MCF 10A (cell line): ENCODE results near the gene PTPRN2. TPM values are rescaled to one million over a fixed set of nuclear protein-coding genes. Genes with fewer than 3 reads are reported as not detected.

Source experiments
- BruUV-seq: library from RNA; stranded (reverse); fragments of 400-500 nt; replicated peaks from 2 replicates; lab custom pipeline; 2021; lab: Mats Ljungman, UMichigan
- CTCF ChIA-PET: fragments of 300-600 bp; sonication (Branson Sonifier 250); formaldehyde crosslinking; extraction: SDS; loops from one replicate; lab custom pipeline; 2021; ENCODE audit warnings: antibody characterized with exemption, inconsistent platforms; lab: Yijun Ruan, JAX
- POLR2A ChIA-PET: fragments of 300-600, 350-650 bp; sonication (Branson Sonifier 250); formaldehyde crosslinking; extraction: SDS; loops from one replicate; lab custom pipeline; 2020; ENCODE audit warnings: antibody characterized with exemption, inconsistent platforms; lab: Yijun Ruan, JAX
- DNase-seq: peaks from one replicate; pipeline ENCODE4 v3.0.0-alpha.2; 2018; ENCODE audit not compliant: unreplicated experiment
- H3K27ac Mint-ChIP-seq: one replicate; pipeline ENCODE4 v1.8.0; 2022; ENCODE audit warnings: mild to moderate bottlenecking, low read depth, mixed read lengths; ENCODE audit not compliant: unreplicated experiment
- H3K27me3 Mint-ChIP-seq: one replicate; pipeline ENCODE4 v1.8.0; 2022; ENCODE audit warnings: mixed read lengths; ENCODE audit not compliant: insufficient read depth, unreplicated experiment
- H3K36me3 Mint-ChIP-seq: one replicate; pipeline ENCODE4 v1.8.0; 2022; ENCODE audit warnings: mild to moderate bottlenecking, moderate library complexity, mixed read lengths; ENCODE audit not compliant: insufficient read depth, unreplicated experiment
- H3K4me1 Mint-ChIP-seq: one replicate; pipeline ENCODE4 v1.8.0; 2022; ENCODE audit warnings: mixed read lengths; ENCODE audit not compliant: insufficient read depth, unreplicated experiment
- H3K4me3 Mint-ChIP-seq: one replicate; pipeline ENCODE4 v1.8.0; 2022; ENCODE audit warnings: mild to moderate bottlenecking, moderate library complexity, mixed read lengths; ENCODE audit not compliant: unreplicated experiment
- H3K9me3 Mint-ChIP-seq: one replicate; pipeline ENCODE4 v1.8.0; 2022; ENCODE audit warnings: mixed read lengths; ENCODE audit not compliant: unreplicated experiment
- intact Hi-C: fragments of 100-400 bp; cut with micrococcal nuclease; formaldehyde crosslinking; loops from 2 replicates; pipeline ENCODE4 v1.14.1; 2022
- total RNA-seq: library from RNA; stranded (reverse); gene quantifications from 2 replicates; pipeline ENCODE4 v1.2.3, GENCODE V29; 2022
- TF ChIP-seq, protein P1 (sequence below): fragments of 200-600 bp; IDR thresholded peaks from one replicate; pipeline ENCODE4 v1.8.0; 2022; ENCODE audit warnings: antibody characterized with exemption, mild to moderate bottlenecking; ENCODE audit not compliant: unreplicated experiment

Gene PTPRN2
- total RNA-seq, 1 experiment from 2014 or later = 4.5 TPM

DNA sequence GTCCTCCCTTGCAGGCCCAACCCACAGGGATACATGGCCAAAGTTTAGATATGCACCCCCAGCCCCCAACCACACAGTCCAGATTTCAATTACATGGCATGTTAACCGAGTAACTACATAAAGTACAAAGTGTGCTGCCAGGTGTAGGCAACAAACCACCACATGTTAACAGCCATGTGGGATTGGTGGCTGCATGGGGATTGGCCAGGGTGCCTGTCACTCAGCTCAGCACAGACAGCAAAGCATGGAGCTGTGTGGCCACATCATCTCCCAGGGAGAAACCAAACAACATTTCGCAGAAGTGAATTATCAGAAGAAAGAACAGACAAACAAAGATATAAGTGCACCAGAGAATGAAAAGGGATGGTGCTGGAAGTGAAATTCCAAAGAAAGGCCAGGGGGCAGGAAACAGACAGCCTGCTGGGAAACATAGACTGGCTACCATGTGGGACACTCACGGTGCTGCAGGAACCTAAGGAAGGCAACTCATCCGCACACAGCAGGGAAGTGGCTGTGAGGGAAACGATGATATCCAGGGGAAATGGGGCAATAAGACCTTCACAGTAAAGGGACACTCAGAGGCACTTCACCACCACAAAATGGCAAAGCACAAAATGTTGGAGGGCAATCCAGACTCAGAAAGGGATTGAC, 171.2 kb downstream of the PTPRN2 start:
- Mint-ChIP-seq H3K4me1 (peaks cover 18% of the 10 kb centered on the region), H3K27me3 (no peaks in the 10 kb centered on the region), H3K36me3 (no peaks in the 10 kb centered on the region), H3K9me3 (peaks cover 12% of the 10 kb centered on the region), H3K4me3 (no peak overlapping the region), H3K27ac (peak overlapping the region; percentile 13)
- TF ChIP-seq, protein P1, sequence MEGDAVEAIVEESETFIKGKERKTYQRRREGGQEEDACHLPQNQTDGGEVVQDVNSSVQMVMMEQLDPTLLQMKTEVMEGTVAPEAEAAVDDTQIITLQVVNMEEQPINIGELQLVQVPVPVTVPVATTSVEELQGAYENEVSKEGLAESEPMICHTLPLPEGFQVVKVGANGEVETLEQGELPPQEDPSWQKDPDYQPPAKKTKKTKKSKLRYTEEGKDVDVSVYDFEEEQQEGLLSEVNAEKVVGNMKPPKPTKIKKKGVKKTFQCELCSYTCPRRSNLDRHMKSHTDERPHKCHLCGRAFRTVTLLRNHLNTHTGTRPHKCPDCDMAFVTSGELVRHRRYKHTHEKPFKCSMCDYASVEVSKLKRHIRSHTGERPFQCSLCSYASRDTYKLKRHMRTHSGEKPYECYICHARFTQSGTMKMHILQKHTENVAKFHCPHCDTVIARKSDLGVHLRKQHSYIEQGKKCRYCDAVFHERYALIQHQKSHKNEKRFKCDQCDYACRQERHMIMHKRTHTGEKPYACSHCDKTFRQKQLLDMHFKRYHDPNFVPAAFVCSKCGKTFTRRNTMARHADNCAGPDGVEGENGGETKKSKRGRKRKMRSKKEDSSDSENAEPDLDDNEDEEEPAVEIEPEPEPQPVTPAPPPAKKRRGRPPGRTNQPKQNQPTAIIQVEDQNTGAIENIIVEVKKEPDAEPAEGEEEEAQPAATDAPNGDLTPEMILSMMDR = no peak
- POLR2A ChIA-PET = no interaction called here
- BruUV-seq = no TSS peak
- intact Hi-C loops = no loop called here
- CTCF ChIA-PET = interaction anchor here (1.0 to 4.6 kb wide), 2 partner anchors 8 to 27 kb away, joined by 3 to 28 read pairs; no protein-coding TSS in a partner anchor
- no peak for DNase-seq

DNA sequence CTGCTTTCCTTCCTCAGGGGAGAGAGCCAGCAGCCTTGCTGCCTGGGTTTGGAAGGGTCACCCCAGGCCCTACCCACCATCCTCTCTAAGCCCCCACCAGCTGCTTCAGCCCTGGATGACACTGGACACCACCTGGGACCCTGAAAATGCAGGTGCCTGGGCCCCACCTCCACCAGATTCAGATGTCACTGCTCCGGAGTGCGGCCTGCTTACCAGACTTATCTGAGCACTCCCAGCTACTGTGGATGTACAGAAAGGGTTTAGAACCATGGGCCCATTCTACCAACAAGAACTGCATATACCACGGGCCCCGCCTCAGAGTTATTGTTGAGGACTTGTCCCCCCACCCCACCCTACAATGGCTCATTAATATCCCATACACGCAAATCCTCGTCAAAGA, 172.3 kb downstream of the PTPRN2 start:
- CTCF ChIA-PET = interaction anchor here (0.6 to 1.6 kb wide), 5 partner anchors 9 to 61 kb away, joined by 3 to 5 read pairs (median 3); no protein-coding TSS in a partner anchor
- intact Hi-C loops = no loop called here

DNA sequence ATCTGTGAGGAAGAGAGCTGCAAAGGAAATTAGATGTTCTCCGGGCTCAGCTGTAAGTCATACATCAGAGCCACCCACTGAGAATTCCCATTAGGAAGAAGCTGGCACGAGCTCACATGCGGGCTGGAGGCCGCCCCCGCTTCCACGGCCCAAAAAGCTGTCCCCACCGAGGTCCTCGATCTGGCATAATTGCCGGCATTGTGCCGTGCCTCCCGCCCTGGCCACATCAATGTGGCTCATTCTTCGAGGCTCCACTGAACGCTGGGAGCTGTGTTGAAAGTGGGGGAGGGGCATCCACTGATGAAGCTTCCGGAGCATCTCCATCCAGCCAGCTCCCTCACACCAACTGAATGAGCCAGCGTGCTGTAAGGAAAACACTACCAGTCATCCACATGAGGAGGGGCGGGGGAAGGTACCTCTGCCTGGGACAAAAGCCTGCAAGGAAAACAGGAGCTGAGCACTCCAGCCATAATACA, 173.1 kb downstream of the PTPRN2 start:
- peaks cover 18% of the 10 kb centered on the region for H3K4me1 Mint-ChIP-seq
- no TSS peak for BruUV-seq
- no peak overlapping the region for H3K4me3 Mint-ChIP-seq
- no peak overlapping the region for H3K27ac Mint-ChIP-seq
- intact Hi-C loops = no loop called here
- ChIA-PET CTCF (interaction anchor here (0.6 to 1.6 kb wide), 6 partner anchors 10 to 60 kb away, joined by 3 to 5 read pairs (median 3); no protein-coding TSS in a partner anchor), POLR2A (interaction anchor here (0.7 to 1.0 kb wide), 2 partner anchors 9 to 19 kb away, joined by 3 to 4 read pairs; no protein-coding TSS in a partner anchor)
- DNase-seq = peak; percentile 35
- peaks cover 12% of the 10 kb centered on the region for H3K9me3 Mint-ChIP-seq
- H3K36me3 Mint-ChIP-seq = peaks cover 7% of the 10 kb centered on the region
- H3K27me3 Mint-ChIP-seq = no peaks in the 10 kb centered on the region
- TF ChIP-seq, protein P1 = no peak

More for the DNA sequence above, 172.3 kb downstream of the PTPRN2 start:
- POLR2A ChIA-PET = interaction anchor here (0.7 kb wide), 1 partner anchor 10 kb away, joined by 4 read pairs; no protein-coding TSS in a partner anchor
- BruUV-seq = no TSS peak
- Mint-ChIP-seq H3K27me3 (no peaks in the 10 kb centered on the region), H3K4me3 (no peak overlapping the region), H3K4me1 (peaks cover 18% of the 10 kb centered on the region), H3K27ac (no peak overlapping the region), H3K36me3 (peaks cover 7% of the 10 kb centered on the region), H3K9me3 (peaks cover 12% of the 10 kb centered on the region)
- DNase-seq = no peak
- TF ChIP-seq, protein P1 = no peak

- POLR2A ChIA-PET = interaction anchor here (1.0 kb wide), 1 partner anchor 20 kb away, joined by 3 read pairs; no protein-coding TSS in a partner anchor
These were observed 173.6 kb downstream of the PTPRN2 start for GRCh38 chr7:158414002-158414401.

More at GRCh38 chr7:158414002-158414401, 173.6 kb downstream of the PTPRN2 start:
- no peak for DNase-seq
- intact Hi-C loops = no loop called here
- no TSS peak for BruUV-seq
- TF ChIP-seq, protein P1 = no peak
- Mint-ChIP-seq H3K27me3 (no peaks in the 10 kb centered on the region), H3K4me1 (peaks cover 18% of the 10 kb centered on the region), H3K9me3 (peaks cover 12% of the 10 kb centered on the region), H3K36me3 (peaks cover 7% of the 10 kb centered on the region), H3K27ac (no peak overlapping the region), H3K4me3 (no peak overlapping the region)
- CTCF ChIA-PET = interaction anchor here (0.8 to 1.6 kb wide), 2 partner anchors 11 to 46 kb away, joined by 3 to 5 read pairs; no protein-coding TSS in a partner anchor
